Liver (tissue), 9 donors: ENCODE measurements around the gene PNMA1. TPM values are rescaled to one million over a fixed set of nuclear protein-coding genes. Genes with fewer than 3 reads are reported as not detected.

Experiments used
- DNase-seq: peaks from one replicate; pipeline ENCODE4 v3.0.0-alpha.2; 2017; ENCODE audit warnings: low spot score
- H3K27ac ChIP-seq, 2 donors: one replicate each; pipeline ENCODE4 v1.7.0; 2013; ENCODE audit warnings: inconsistent platforms in 2 of 2, low read length in 2 of 2, control low read depth in 1 of 2, low read depth in 1 of 2, mild to moderate bottlenecking in 1 of 2
- H3K27me3 ChIP-seq, 4 donors: one replicate each; pipeline versions ENCODE4 v1.6.1 to v1.7.0; 2013; ENCODE audit warnings: low read length in 3 of 4, inconsistent platforms in 1 of 4, mild to moderate bottlenecking in 1 of 4, moderate library complexity in 1 of 4; ENCODE audit not compliant: control insufficient read depth in 4 of 4, insufficient read depth in 4 of 4
- H3K36me3 ChIP-seq, 4 donors: one replicate each; pipeline versions ENCODE4 v1.6.1 to v1.7.0; 2013; ENCODE audit warnings: low read length in 3 of 4, mild to moderate bottlenecking in 3 of 4, low read depth in 1 of 4, moderate library complexity in 1 of 4; ENCODE audit not compliant: control insufficient read depth in 4 of 4, insufficient read depth in 3 of 4
- H3K4me1 ChIP-seq, 4 donors: one replicate each; pipeline versions ENCODE4 v1.6.1 to v1.7.0; 2013; ENCODE audit warnings: low read length in 3 of 4, mild to moderate bottlenecking in 3 of 4, moderate library complexity in 1 of 4; ENCODE audit not compliant: control insufficient read depth in 4 of 4, insufficient read depth in 4 of 4
- H3K4me3 ChIP-seq, 3 donors: one replicate each; pipeline versions ENCODE4 v1.6.1 to v1.7.0; 2013; ENCODE audit warnings: low read length in 3 of 3, control low read depth in 1 of 3, low read depth in 1 of 3, mild to moderate bottlenecking in 1 of 3
- H3K9ac ChIP-seq, 2 donors: one replicate each; pipeline ENCODE4 v1.7.0; 2013; ENCODE audit warnings: low read length in 2 of 2, mild to moderate bottlenecking in 2 of 2, moderate library complexity in 2 of 2, control low read depth in 1 of 2, low read depth in 1 of 2
- H3K9me3 ChIP-seq, 4 donors: one replicate each; pipeline versions ENCODE4 v1.6.1 to v1.7.0; 2013; ENCODE audit warnings: low read length in 3 of 4; ENCODE audit not compliant: control insufficient read depth in 4 of 4
- ATF3 ChIP-seq: IDR thresholded peaks from 2 replicates; pipeline ENCODE4 v1.6.1; 2016; ENCODE audit warnings: antibody characterized with exemption
- FOXA2 ChIP-seq: IDR thresholded peaks from 2 replicates; pipeline ENCODE4 v1.6.1; 2016; ENCODE audit warnings: antibody characterized with exemption
- GABPA ChIP-seq, 2 donors: IDR thresholded peaks in 1 of 2; conservative IDR thresholded peaks in 1 of 2; 2 replicates each; pipeline ENCODE4 v1.6.1; 2016; ENCODE audit warnings: antibody characterized with exemption in 2 of 2, mild to moderate bottlenecking in 1 of 2, moderate library complexity in 1 of 2
- HNF4A ChIP-seq, 2 donors: conservative IDR thresholded peaks; 2 replicates each; pipeline ENCODE4 v1.6.1; 2016; ENCODE audit warnings: antibody characterized with exemption in 2 of 2, mild to moderate bottlenecking in 2 of 2
- HNF4G ChIP-seq: IDR thresholded peaks from 2 replicates; pipeline ENCODE4 v1.6.1; 2016; ENCODE audit warnings: antibody characterized with exemption
- MAX ChIP-seq: IDR thresholded peaks from 2 replicates; pipeline ENCODE4 v1.6.1; 2016; ENCODE audit warnings: antibody characterized with exemption
- NR2F2 ChIP-seq: IDR thresholded peaks from 2 replicates; pipeline ENCODE4 v1.6.1; 2016; ENCODE audit warnings: antibody characterized with exemption
- RAD21 ChIP-seq, 2 donors: IDR thresholded peaks; 2 replicates each; pipeline ENCODE4 v1.6.1; 2016; ENCODE audit warnings: antibody characterized with exemption in 2 of 2, mild to moderate bottlenecking in 2 of 2
- REST ChIP-seq: IDR thresholded peaks from 2 replicates; pipeline ENCODE4 v1.6.1; 2016; ENCODE audit warnings: antibody characterized with exemption, mild to moderate bottlenecking
- RXRA ChIP-seq, 2 donors: IDR thresholded peaks; 2 replicates each; pipeline ENCODE4 v1.6.1; 2017 to 2018; ENCODE audit warnings: antibody characterized with exemption in 2 of 2, mild to moderate bottlenecking in 1 of 2
- SP1 ChIP-seq: IDR thresholded peaks from 2 replicates; pipeline ENCODE4 v1.6.1; 2018; ENCODE audit warnings: antibody characterized with exemption, mild to moderate bottlenecking
- ZBTB33 ChIP-seq: IDR thresholded peaks from 2 replicates; pipeline ENCODE4 v1.6.1; 2016; ENCODE audit warnings: antibody characterized with exemption
- WGBS: extraction: QIAGEN DNeasy Blood & Tissue Kit; methylation state at CpG from one replicate; pipeline ENCODE4 v1.1.7; 2013; 5-methylcytosine and 5-hydroxymethylcytosine counted together
- polyA plus RNA-seq, 2 donors: library from polyadenylated mRNA; stranded (reverse) in 1 of 2; unstranded in 1 of 2; fragments of 200-250 nt in 1 of 2; fragments of >200 nt in 1 of 2; fragmentation: Nextera tagmentation in 1 of 2; extraction: Ambion mirVana in 1 of 2; gene quantifications; one replicate each; pipeline versions ENCODE4 v1.2.1 to v1.2.3, GENCODE V29; 2013 to 2015
- total RNA-seq, 2 donors: library from RNA; depleted of rRNA; stranded (reverse); fragments of >200 nt; gene quantifications; one replicate each; pipeline ENCODE4 v1.2.3, GENCODE V29; 2014
- donor health status: healthy.
- donor health status: healthy.
- donor health status: healthy.
- donor health status: healthy.
- donor health status: healthy.

PNMA1 gene
- total and polyA plus RNA-seq, 4 donors = 2.3 to 10.4 (median 3.4) TPM

GRCh38 chr14:73754911-73755360 lies 40.8 kb upstream of the PNMA1 start:
- peak; percentile 73 for TF ChIP-seq MAX
- TF ChIP-seq HNF4G = no peak
- TF ChIP-seq RAD21 (IDR thresholded peaks at IDR 0.05) = peak in 1 of 2 donors; percentile 29
- TF ChIP-seq REST = no peak
- Histone ChIP-seq H3K4me3 (no peak overlapping the region), H3K9ac (peak overlapping the region in 1 of 2 donors; percentile 16), H3K27me3 (no peaks in the 10 kb centered on the region), H3K36me3 (peaks cover 0 to 3% (median 0%) of the 10 kb centered on the region in 4 donors), H3K4me1 (peaks cover 53 to 83% (median 69%) of the 10 kb centered on the region in 4 donors), H3K27ac (peak overlapping the region; percentile 89 to 94), H3K9me3 (no peaks in the 10 kb centered on the region)
- no peak for DNase-seq
- WGBS = 19% methylated on average over 8 of the region's 8 CpGs

- peak; percentile 36 to 37 for TF ChIP-seq HNF4A (conservative IDR thresholded peaks at IDR 0.05)
- TF ChIP-seq FOXA2 = no peak
- DNase-seq = no peak
- no peaks in the 10 kb centered on the region for H3K9me3 ChIP-seq
- H3K27ac ChIP-seq = peak overlapping the region; percentile 89 to 94
- 38% methylated on average over 14 of the region's 14 CpGs for WGBS
- H3K4me3 ChIP-seq = no peak overlapping the region
- H3K36me3 ChIP-seq = peaks cover 0 to 3% (median 0%) of the 10 kb centered on the region in 4 donors
- peaks cover 55 to 89% (median 73%) of the 10 kb centered on the region in 4 donors for H3K4me1 ChIP-seq
- H3K27me3 ChIP-seq = no peaks in the 10 kb centered on the region
- no peak overlapping the region for H3K9ac ChIP-seq
These were observed 40.0 kb upstream of the PNMA1 start for GRCh38 chr14:73753887-73754795.

- no peak overlapping the region for H3K4me3 ChIP-seq
- H3K27me3 ChIP-seq = no peaks in the 10 kb centered on the region
- H3K36me3 ChIP-seq = peaks cover 0 to 3% (median 0%) of the 10 kb centered on the region in 4 donors
- H3K27ac ChIP-seq = peak overlapping the region; percentile 89 to 94
- peak; percentile 75 for DNase-seq
- WGBS = 40% methylated on average over 9 of the region's 9 CpGs
- TF ChIP-seq ATF3 (no peak), SP1 (peak; percentile 74), RXRA (IDR thresholded peaks at IDR 0.05) (peak; percentile 58 to 71), MAX (peak; percentile 45), HNF4A (conservative IDR thresholded peaks at IDR 0.05) (peak; percentile 87 to 89), ZBTB33 (no peak), GABPA (IDR thresholded peaks at IDR 0.05 in 1 of 2, conservative IDR thresholded peaks at IDR 0.05 in 1 of 2) (peak in 1 of 2 donors; percentile 45), NR2F2 (peak; percentile 91), REST (no peak), HNF4G (peak; percentile 78), RAD21 (IDR thresholded peaks at IDR 0.05) (peak in 1 of 2 donors; percentile 47)
- peaks cover 55 to 90% (median 74%) of the 10 kb centered on the region in 4 donors for H3K4me1 ChIP-seq
- no peak overlapping the region for H3K9ac ChIP-seq
- H3K9me3 ChIP-seq = no peaks in the 10 kb centered on the region
These were observed 39.1 kb upstream of the PNMA1 start for GRCh38 chr14:73753124-73753886.
